ENCODE data around the gene SH3PXD2B.

- TF ChIP-seq POLR2A (IDR thresholded peaks at IDR 0.05; ENCODE audit: low read depth, low read length), result no peak
- no peak for TF ChIP-seq PAX5 (IDR thresholded peaks at IDR 0.05; ENCODE audit: insufficient read depth, low read length, severe bottlenecking)
- no peak for TF ChIP-seq POLR2AphosphoS5 (IDR thresholded peaks at IDR 0.05; ENCODE audit: low read depth, low read length)
Observed at GRCh38 chr5:172488221-172488620, 33.9 kb upstream of the SH3PXD2B start.

Data from GM12891 (cell line).